GM12878 (cell line): ENCODE measurements around the gene PPT2. TPM values are rescaled to one million over a fixed set of nuclear protein-coding genes. Genes with fewer than 3 reads are reported as not detected.

ENCODE experiments used
- ATAC-seq: fragments of 200-7000 bp; cut with Tn5 transposase; 3 replicates; pipeline ENCODE4 v1.9.1; 2020; ENCODE audit warnings: mild to moderate bottlenecking, moderate library complexity
- BruUV-seq: library from RNA; stranded (reverse); fragments of 400-500 nt; replicated peaks from 2 replicates; lab custom pipeline; 2021; lab: Mats Ljungman, UMichigan
- CTCF ChIA-PET: fragments of 300-600 bp; sonication (Branson Sonifier 250); formaldehyde crosslinking; extraction: SDS; loops from one replicate; lab custom pipeline; 2021; ENCODE audit warnings: inconsistent platforms; lab: Yijun Ruan, JAX
- POLR2A ChIA-PET: fragments of 350-600 bp; formaldehyde crosslinking; extraction: SDS; loops from one replicate; lab custom pipeline; 2021; ENCODE audit warnings: inconsistent platforms; lab: Charles Lee
- RAD21 ChIA-PET: fragments of 300-600 bp; sonication (Branson Sonifier 250); formaldehyde crosslinking; loops from one replicate; lab custom pipeline; 2023; ENCODE audit warnings: antibody characterized with exemption; ENCODE audit not compliant: unreplicated experiment; lab: Charles Lee
- SMC1A ChIA-PET: fragments of 300-600 bp; sonication (Branson Sonifier 250); formaldehyde crosslinking; loops from one replicate; lab custom pipeline; 2023; ENCODE audit not compliant: unreplicated experiment, uncharacterized antibody; lab: Charles Lee
- DNase-seq: peaks from one replicate; pipeline ENCODE4 v3.0.0-alpha.2; 2011; ENCODE audit warnings: low read depth, low spot score
- FAIRE-seq: peaks from 3 replicates; lab custom pipeline; 2011; peaks lifted over from hg19 to GRCh38; lab: Jason Lieb, UNC
- H2AFZ ChIP-seq: 2 replicates; pipeline ENCODE4 v1.6.0; 2011; ENCODE audit warnings: low read depth, low read length, control low read depth; ENCODE audit not compliant: control insufficient read depth
- H3K27ac ChIP-seq: 2 replicates; pipeline ENCODE4 v1.5.1; 2011; ENCODE audit warnings: control low read depth; ENCODE audit not compliant: control insufficient read depth, insufficient read depth
- H3K27me3 ChIP-seq, 2 experiments: replicated peaks in 1 of 2; 2 replicates each; pipeline versions ENCODE4 v1.6.0 to v1.6.1; 2011; ENCODE audit warnings: low read length in 1 of 2; ENCODE audit not compliant: control insufficient read depth in 2 of 2, insufficient read depth in 2 of 2
- H3K36me3 ChIP-seq, 2 experiments: 2 replicates each; pipeline ENCODE4 v1.5.1; 2011; ENCODE audit warnings: low read length in 1 of 2; ENCODE audit not compliant: control insufficient read depth in 2 of 2, insufficient read depth in 2 of 2
- H3K4me1 ChIP-seq: 2 replicates; pipeline ENCODE4 v1.6.1; 2011; ENCODE audit warnings: mild to moderate bottlenecking, low read length, moderate library complexity, mixed read lengths; ENCODE audit not compliant: control insufficient read depth, insufficient read depth
- H3K4me2 ChIP-seq: 2 replicates; pipeline ENCODE4 v1.6.0; 2011; ENCODE audit warnings: control low read depth; ENCODE audit not compliant: control insufficient read depth, insufficient read depth
- H3K4me3 ChIP-seq: fragments of 200-600 bp; sonication (generic); 2 replicates; pipeline ENCODE4 v1.5.1; 2016
- H3K79me2 ChIP-seq: 2 replicates; pipeline ENCODE4 v1.6.0; 2011; ENCODE audit warnings: low read length; ENCODE audit not compliant: control insufficient read depth, insufficient read depth
- H3K9ac ChIP-seq: 2 replicates; pipeline ENCODE4 v1.8.0; 2011; ENCODE audit warnings: low read length, control low read depth, mixed read lengths; ENCODE audit not compliant: control insufficient read depth, insufficient read depth
- H3K9me3 ChIP-seq: replicated peaks from 3 replicates; pipeline ENCODE4 v1.5.1; 2011; ENCODE audit warnings: mild to moderate bottlenecking, low read length; ENCODE audit not compliant: control insufficient read depth, insufficient read depth
- H4K20me1 ChIP-seq: 2 replicates; pipeline ENCODE4 v1.6.0; 2011; ENCODE audit not compliant: control insufficient read depth, insufficient read depth
- BCL3 ChIP-seq: IDR thresholded peaks from 2 replicates; pipeline ENCODE4 v1.6.1; 2011; ENCODE audit warnings: borderline replicate concordance, low read depth, mild to moderate bottlenecking, moderate library complexity, low read length; ENCODE audit not compliant: insufficient read depth, poor library complexity, severe bottlenecking
- E2F4 ChIP-seq: IDR thresholded peaks from 2 replicates; pipeline ENCODE4 v1.6.1; 2012; ENCODE audit warnings: low read depth, low read length, improper control_type of control experiment
- IRF5 ChIP-seq: fragments of 450-650 bp; IDR thresholded peaks from 2 replicates; pipeline ENCODE4 v1.6.1; 2017; ENCODE audit warnings: borderline replicate concordance
- MEF2A ChIP-seq: IDR thresholded peaks from 2 replicates; pipeline ENCODE4 v1.6.1; 2011; ENCODE audit warnings: low read depth, mild to moderate bottlenecking, low read length, moderate library complexity; ENCODE audit not compliant: insufficient read depth
- RB1 ChIP-seq: fragments of 450-650 bp; formaldehyde crosslinking; IDR thresholded peaks from 2 replicates; pipeline ENCODE4 v1.6.1; 2017; ENCODE audit warnings: mild to moderate bottlenecking, borderline replicate concordance
- SUPT20H ChIP-seq: IDR thresholded peaks from 2 replicates; pipeline ENCODE4 v1.6.1; 2011; ENCODE audit warnings: low read depth, mild to moderate bottlenecking, low read length, moderate library complexity, borderline replicate concordance; ENCODE audit not compliant: control insufficient read depth
- WGBS: methylation state at CpG from one replicate; pipeline ENCODE4 v1.1.6; 2016; ENCODE audit warnings: low lambda C conversion rate; ENCODE audit not compliant: insufficient replicate concordance, insufficient coverage; ENCODE audit errors: missing lambda C conversion rate; 5-methylcytosine and 5-hydroxymethylcytosine counted together
- in situ Hi-C: fragments of 300-500 bp; cut with MboI; formaldehyde crosslinking; loops from 9 replicates; pipeline ENCODE4 v1.14.3; 2018; ENCODE audit warnings: mixed read lengths
- intact Hi-C: fragments of 100-400 bp; cut with micrococcal nuclease; formaldehyde crosslinking; loops from one replicate; pipeline ENCODE4 v1.14.2; 2022; ENCODE audit not compliant: unreplicated experiment
- polyA plus RNA-seq, 11 experiments: library from polyadenylated mRNA; depleted of rRNA in 4 of 11; unstranded in 6 of 11; stranded (reverse) in 5 of 11; fragments of >200 nt; fragmentation: Nextera tagmentation in 4 of 11; fragmentation: Illumina TruSeq in 1 of 11; extraction: Ambion mirVana in 4 of 11; extraction: Trizol in 1 of 11; gene quantifications; 1 replicate in 1 of 11; 2 replicates in 10 of 11; pipeline versions ENCODE4 v1.2.1 to v1.2.3, GENCODE V29; 2011 to 2016; ENCODE audit warnings: inconsistent platforms in 2 of 11, missing spikeins in 2 of 11, low read depth in 1 of 11
- total RNA-seq, 4 experiments: library from RNA; depleted of rRNA in 3 of 4; stranded (reverse); fragments of >200 nt in 3 of 4; fragmentation: Illumina TruSeq in 1 of 4; extraction: Trizol in 1 of 4; gene quantifications; 2 replicates each; pipeline versions ENCODE4 v1.2.1 to v1.2.3, GENCODE V29; 2013 to 2021

The PPT2 gene
- total and polyA plus RNA-seq, 10 of the 15 experiments (the other 5 are each of a cell fraction or from before 2014, with no cell fraction given): 1.3 to 25.5 (median 5.5) TPM

- TF ChIP-seq E2F4 (no peak), RB1 (no peak), IRF5 (no peak), SUPT20H (no peak)
Observed at GRCh38 chr6:32123681-32124080, 30.3 kb upstream of the PPT2 start (continued).

- ChIA-PET SMC1A (interaction anchor here (1.2 to 3.3 kb wide), 3 partner anchors 8 to 118 kb away, joined by 4 to 17 read pairs (median 8); no protein-coding TSS in a partner anchor), CTCF (interaction anchor here (1.0 to 4.6 kb wide), 3 partner anchors 9 to 71 kb away, joined by 3 to 48 read pairs (median 35); partner anchors contain the start of gene GPSM3), POLR2A (interaction anchor here (1.4 to 5.1 kb wide), 3 partner anchors 50 to 229 kb away, joined by 3 to 69 read pairs (median 35); partner anchors contain the start of genes AGPAT1, EHMT2, GPSM3 and PBX2), RAD21 (interaction anchor here (1.2 kb wide), 1 partner anchor 12 kb away, joined by 3 read pairs; no protein-coding TSS in a partner anchor)
- Histone ChIP-seq H3K79me2 (peaks cover 23% of the 10 kb centered on the region), H3K4me3 (peak overlapping the region; percentile 88), H3K9ac (peak overlapping the region; percentile 94), H3K4me2 (peak overlapping the region; percentile 83), H4K20me1 (no peaks in the 10 kb centered on the region; the same call in 1 of the 2 replicates), H3K27ac (peak overlapping the region; percentile 95; the same call in 1 of the 2 replicates), H2AFZ (no peak overlapping the region), H3K36me3 (peaks cover 0 to 12% of the 10 kb centered on the region in 2 experiments; a peak in 2 of 4 replicates), H3K9me3 (no peaks in the 10 kb centered on the region), H3K27me3 (no peaks in the 10 kb centered on the region), H3K4me1 (peaks cover 13% of the 10 kb centered on the region)
- no TSS peak for BruUV-seq
- TF ChIP-seq MEF2A (no peak), BCL3 (peak; percentile 14)
- ATAC-seq: no peak
- no peak for DNase-seq
- intact Hi-C loops: no loop called here
- no peak for FAIRE-seq
- in situ Hi-C loops: no loop called here
- 57% methylated on average over 8 of the region's 8 CpGs for WGBS
Observed at GRCh38 chr6:32126880-32127279, 27.1 kb upstream of the PPT2 start.
